HG03558 (cell line): ENCODE measurements around the gene AP1S2.
"Not testable (repeated sequence)": the region's sequence is repeated elsewhere in the genome, so short reads cannot be mapped to it uniquely, and the experiment has no call there.

Experiments used
- ATAC-seq: cut with Tn5 transposase; IDR thresholded peaks from one replicate; pipeline ENCODE4 v1.9.1; 2021; ENCODE audit warnings: moderate number of reproducible peaks; ENCODE audit not compliant: unreplicated experiment; ENCODE audit errors: extremely low read depth

The AP1S2 gene

DNA sequence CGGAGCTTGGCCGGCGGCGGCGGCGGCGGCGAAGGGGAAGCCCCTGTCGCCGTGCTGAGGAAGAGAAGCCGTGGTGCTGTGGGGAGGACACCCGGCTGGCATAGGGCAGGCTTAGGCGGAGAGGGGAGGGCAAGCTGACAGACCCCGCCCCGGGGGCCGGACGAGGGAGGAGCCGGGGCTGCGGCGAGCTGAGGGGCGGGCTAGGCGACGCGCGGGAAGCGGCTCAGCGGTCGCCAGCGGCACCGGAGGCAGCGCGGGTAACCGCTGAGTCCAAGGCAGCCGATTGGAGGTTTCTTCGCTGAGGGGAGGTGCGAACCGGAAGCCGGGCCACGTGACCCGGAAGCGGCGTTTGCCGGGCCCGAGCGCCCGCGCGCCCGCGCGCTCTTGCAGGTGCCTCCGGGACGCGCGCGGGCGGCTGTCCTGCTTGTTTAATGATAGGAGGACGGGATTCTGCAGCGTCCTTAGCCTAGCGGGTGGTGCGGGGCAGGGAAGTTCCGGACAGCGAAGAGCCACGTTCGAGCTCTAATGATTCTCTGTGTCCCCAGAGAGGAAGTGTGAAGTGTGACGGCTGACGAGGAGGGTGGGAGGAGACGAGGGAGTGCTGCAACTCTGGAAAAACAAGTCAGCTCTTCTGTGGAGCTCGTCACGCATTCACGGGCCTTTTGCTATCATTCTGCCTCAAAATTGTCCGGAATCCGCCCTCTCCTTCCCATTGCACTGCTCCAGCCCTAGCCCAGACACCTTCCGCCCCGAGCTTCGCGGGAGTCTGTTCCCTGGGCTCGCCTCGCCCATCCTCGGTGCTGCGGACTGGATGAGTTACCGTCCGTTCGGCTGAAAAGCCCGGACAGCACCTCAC is at the start of gene AP1S2:
TSS of gene AP1S2 (minus strand) at position 102 of the 856 bp plus-strand sequence. CDS start 2,289 bp downstream, outside the sequence.
- peak; percentile 93 for ATAC-seq

GRCh38 chrX:15903186-15903681 is 48.6 kb upstream of the AP1S2 start:
- ATAC-seq: peak; percentile 90

GRCh38 chrX:15895334-15895733 is 40.7 kb upstream of the AP1S2 start:
- no peak for ATAC-seq

GRCh38 chrX:15894724-15895123 is 40.1 kb upstream of the AP1S2 start:
- no peak for ATAC-seq

GRCh38 chrX:15890463-15890862 is 35.9 kb upstream of the AP1S2 start:
- no peak for ATAC-seq

DNA sequence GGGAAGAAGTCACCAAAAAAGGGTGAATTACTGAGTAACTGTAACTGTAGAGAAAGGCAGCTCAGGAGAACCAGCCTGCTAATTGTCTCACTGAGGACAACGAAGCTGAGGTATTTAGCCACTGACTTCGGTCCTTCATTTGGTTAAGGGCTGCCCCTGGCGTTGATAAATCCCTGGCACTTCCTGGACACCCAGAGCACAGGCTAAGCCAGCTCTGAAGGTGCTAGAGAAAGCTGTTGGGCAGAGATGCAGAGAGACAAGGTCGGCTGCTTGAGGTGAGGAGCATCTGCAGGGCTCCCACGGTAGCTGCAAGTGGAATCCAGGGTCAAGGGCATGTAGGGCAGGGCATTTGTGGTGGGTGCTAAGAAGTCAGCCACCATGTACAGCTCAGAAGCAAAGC is 33.4 kb upstream of the AP1S2 start:
- no peak for ATAC-seq

- ATAC-seq: no peak
Measured at GRCh38 chrX:15883540-15883863, 28.9 kb upstream of the AP1S2 start.

DNA sequence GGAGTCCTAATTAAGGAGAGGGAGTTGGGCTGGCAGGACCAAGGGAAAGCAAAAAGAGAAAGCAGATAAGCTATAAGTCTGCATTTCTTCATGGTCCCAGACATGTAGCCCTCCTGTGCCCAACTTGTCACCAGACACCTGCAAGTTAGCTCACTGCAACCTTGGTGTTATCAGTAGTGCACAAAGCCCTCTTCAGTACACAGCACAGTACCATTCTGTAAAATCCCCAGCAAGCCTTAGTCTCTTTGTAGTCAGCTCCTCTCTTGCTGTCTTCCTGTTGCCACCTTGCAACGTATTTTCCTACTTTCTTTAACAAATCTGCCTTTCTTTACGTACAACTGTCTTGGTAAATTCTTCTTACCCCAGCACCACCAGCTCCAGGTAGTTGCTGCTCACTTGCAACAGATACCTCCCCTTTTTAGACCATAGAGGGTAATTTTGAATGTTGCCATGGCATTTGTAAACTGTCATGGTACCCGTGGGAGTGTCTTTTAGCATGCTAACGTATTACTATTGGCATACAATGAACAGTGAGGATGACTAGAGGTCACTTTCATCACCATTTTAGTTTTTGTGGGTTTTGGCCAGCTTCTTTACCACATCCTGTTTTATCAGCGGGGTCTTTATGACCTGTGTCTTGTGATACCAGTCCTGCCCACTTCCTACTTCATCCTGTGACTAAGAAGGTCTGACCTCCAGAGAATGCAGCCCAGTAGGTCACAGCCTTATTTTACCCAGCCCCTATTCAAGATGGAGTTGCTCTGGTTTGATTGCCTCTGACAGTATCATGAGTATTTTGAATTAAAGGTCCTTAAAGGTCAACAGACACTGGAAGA is 28.3 kb upstream of the AP1S2 start:
- ATAC-seq: no peak

- ATAC-seq: no peak
Measured at GRCh38 chrX:15881381-15881897, 26.8 kb upstream of the AP1S2 start.

DNA sequence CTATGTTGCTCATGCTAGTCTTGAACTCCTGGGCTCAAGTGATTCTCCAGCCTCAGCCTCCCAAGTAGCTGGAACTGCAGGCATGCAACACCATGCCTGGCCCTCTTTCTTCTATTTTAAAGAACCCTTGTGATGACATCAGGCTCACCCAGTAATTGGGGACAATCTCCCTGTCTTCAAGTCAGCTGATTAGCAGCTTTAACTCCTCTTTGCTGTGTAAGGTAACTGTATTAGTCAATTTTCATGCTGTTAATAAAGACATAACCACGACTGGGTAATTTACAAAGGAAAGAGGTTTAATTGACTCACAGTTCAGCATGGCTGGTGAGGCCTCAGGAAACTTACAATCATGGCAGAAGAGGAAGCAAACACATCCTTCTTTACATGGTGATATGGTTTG is 23.3 kb upstream of the AP1S2 start:
- not testable (repeated sequence) for ATAC-seq

DNA sequence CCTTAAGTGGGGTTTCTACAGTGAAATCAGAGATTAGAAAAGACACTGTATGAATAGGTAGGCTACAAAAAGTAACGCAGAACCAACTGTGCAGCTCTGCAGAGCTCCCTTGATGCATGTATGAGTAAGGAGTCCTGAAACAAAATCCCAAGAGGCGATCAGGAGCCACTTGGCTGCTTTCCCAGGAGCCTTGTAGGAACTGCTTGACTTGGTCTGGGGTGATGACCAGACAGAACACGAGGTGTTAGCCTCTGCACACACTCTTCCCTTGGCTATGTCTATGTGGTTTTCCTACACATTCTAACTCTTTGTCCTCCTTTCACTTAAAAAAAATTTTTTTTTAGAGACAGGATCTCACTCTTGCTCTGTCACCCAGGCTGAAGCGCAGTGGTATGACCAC is 22.8 kb upstream of the AP1S2 start:
- no peak for ATAC-seq

- ATAC-seq: no peak
Measured at GRCh38 chrX:15874672-15875071, 20.1 kb upstream of the AP1S2 start.

GRCh38 chrX:15873566-15873965 is 19.0 kb upstream of the AP1S2 start:
- no peak for ATAC-seq

DNA sequence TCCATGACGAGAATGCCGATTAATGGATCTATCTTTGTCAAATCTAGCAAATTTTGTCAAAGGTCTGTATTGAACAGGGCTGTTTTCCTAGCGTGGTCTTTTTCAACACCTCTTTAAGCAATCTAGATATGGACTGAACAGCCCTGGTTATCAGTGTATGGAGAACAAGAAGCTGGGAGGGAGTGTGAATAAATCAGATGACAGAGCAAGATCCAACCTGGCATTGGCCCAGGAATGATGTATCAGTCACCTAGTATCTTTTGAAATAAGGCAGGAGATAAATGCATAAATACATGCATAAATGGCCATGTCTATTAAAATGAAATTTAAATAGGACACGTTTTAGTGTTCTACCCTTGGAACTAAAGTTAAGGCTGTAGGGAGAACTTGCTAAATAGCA is 15.7 kb upstream of the AP1S2 start:
- no peak for ATAC-seq

DNA sequence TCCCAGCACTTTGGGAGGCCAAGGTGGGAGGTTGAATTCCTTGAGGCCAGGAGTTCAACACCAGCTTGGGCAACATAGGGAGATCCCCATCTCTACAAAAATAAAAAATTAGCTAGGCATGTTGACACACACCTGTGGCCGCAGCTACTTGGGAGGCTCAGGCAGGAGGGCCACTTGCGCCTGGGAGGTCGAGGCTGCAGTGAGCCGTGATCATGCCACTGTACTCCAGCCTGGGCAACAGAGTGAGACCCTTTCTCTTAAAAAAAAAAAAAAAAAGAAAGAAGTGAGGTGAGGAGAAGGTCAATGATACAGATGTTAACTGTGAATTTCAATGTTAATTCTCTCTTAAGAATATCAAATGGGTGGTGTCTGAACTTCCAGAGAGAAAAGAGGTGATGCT is 15.1 kb upstream of the AP1S2 start:
- ATAC-seq: no peak

DNA sequence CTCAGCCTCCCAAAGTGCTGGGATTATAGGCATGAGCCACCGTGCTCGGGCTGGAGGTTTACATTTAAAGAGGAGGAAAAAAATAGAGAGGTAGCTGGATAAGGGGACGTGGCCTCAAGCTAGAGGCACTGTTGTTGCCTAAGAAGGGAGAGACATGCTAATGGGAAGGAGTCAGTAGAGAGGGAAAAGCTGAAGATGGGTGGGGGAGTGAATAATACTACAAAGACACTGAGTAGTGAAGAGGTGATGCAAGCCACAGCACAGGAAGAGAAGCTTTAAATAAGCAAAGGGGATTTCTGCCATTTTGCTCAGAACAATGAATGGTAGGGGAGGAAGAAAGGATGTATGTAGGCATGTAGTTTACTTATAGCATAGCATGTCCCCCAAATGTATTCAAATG is 11.5 kb upstream of the AP1S2 start:
- no peak for ATAC-seq

- no peak for ATAC-seq
Measured at GRCh38 chrX:15864629-15865028, 10.0 kb upstream of the AP1S2 start.

DNA sequence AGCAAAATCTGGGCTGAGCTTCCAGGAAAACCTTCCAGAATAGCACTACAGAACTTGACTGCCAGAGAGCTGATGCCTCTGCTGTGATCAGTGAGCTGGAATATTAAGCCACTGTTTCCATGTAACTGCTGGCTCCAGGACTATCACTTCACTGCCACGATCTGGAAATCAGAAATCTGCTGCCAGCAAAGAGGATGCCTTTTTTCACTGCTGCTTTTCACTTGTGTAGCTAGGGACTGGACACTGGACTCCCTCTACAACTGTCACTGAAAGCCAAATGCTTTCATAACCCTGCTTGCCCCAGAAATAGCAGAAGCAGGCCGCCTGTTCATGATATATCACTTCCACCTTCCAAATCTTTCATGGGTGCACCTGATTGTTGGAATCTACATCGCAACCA is 9.4 kb upstream of the AP1S2 start:
- no peak for ATAC-seq

DNA sequence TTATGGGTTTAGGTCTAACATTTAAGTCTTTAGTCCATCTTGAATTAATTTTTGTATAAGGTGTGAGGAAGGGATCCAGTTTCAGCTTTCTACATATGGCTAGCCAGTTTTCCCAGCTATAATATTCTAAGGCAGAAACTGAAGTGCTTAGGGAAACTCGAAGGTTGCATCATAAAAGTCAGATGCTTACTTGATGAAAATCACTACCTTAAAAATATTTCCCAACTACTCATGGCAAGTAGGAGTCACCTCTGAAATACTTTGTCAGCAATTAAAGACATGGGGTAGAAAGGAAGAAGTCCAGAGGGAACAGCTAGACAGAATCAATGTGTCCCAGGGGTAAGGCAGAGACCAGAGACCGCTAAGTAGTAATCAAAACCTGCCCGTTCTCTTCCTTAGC is 6.3 kb upstream of the AP1S2 start:
- no peak for ATAC-seq

DNA sequence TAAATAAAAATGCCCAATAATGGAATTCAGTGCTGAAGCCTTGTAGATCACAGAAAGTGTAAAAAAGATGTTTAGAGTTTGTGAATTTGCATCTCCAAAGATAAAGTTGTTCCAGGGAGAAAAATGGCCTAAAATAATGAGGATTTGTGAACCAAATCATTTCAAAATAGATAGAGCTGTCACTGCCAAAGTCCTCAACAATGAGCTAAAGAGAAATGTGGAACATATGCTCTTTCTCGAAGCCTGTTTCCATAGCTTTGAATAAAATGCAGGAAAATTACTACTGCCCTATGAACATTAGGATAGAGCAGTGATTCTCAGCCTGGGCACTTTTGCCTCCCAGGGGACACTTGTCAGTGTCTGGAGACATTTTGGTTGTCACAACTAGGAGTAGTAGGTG is 3.4 kb upstream of the AP1S2 start:
- no peak for ATAC-seq

DNA sequence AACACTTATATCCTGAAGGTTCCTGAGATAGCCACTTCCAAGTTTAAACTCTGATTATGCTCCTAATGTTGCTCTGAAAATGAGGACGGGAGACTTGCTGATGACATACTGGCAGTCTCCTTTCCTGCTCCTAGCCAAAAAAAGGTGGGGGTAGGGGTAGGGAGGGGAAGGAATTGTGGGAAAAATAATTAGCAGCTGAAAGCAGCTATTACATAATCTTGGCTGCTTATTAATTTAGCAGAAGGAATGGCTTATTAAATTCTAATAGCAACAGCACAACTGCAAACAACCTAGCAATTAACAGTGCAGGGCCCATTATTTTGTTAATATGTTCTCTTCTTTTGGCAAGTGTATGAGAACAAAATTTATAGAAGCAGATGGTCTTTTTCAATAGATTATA is 2.0 kb upstream of the AP1S2 start:
- ATAC-seq: no peak
